RCC 7860 (cell line): ENCODE results near the gene OGDH.
"Not testable (repeated sequence)": the region's sequence is repeated elsewhere in the genome, so short reads cannot be mapped to it uniquely, and the experiment has no call there.

Source experiments
- DNase-seq: peaks from one replicate; pipeline ENCODE4 v3.0.0-alpha.2; 2015; ENCODE audit warnings: low spot score
- FAIRE-seq: peaks from 2 replicates; lab custom pipeline; 2012; peaks lifted over from hg19 to GRCh38; lab: Jason Lieb, UNC

Gene OGDH

GRCh38 chr7:44732971-44733370 is 126.5 kb downstream of the OGDH start:
- FAIRE-seq, DNase-seq: not testable (repeated sequence)

DNA sequence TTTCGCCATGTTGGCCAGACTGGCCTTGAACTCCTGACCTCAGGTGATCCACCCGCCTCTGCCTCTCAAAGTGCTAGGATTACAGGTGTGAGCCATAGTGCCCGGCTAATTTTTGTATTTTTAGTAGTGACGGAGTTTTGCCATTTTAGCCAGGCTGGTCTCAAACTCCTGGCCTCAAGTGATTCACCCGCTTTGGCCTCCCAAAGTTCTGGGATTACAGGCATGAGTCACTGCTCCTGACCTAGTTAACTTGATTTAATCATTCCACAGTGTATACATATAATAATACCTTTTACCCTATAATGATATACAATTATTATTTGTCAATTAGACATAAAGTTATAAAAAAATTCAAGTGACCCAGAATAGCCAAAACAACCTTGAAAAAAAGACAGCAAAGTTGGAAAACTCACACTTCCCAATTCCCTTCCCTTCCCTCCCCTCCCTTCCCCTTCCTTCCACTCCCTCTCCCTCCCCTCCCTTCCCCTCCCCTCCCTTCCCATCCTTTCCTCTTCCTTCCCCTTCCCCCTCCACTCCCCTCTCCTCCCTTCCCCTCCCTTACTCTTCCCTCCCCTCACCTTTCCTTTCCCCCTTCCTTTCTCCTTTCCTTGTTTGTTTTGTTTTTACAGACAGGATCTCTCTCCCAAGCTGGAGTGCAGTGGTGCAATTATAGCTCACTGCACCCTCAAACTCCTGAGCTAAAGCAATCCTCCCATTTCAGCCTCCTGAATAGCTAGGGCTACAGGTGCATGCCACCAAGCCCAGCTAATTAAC is 127.5 kb downstream of the OGDH start:
- FAIRE-seq (peak; percentile 91), DNase-seq (peak; percentile 74)

DNA sequence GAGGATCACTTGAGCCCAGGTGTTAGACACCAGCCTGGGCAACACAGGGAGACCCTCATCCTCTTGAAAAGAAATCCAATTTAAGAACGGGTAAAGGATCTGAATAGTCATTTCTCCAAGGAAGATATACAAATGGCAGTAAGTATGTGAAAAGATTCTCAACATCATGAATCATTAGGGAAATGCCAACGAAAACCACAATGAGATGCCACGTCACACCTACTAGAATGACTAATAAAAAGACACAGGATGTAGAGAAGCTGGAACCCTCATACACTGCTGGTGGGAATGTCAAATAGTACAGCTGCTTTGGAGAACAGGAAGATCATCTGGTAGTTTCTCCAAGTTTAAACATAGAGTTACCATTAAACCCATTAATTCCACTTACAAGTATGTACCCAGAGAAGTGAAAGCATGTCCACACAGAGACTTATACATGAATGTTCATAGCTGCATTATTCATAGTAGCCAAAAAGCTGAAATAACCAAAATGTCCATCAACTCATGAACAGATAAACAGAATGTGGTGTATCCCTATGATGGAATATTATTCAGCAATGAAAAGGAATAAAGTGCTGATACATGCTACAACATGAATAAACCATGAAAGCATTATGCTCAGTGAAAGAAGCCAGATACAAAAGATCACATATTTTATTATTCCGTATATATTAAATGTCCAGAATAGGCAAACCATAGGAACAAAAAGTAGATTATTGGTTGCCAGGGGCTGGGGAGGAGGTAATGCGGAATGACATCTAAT is 129.2 kb downstream of the OGDH start:
- DNase-seq: peak; percentile 99
- FAIRE-seq: peak; percentile 99

GRCh38 chr7:44736896-44737295 is 130.5 kb downstream of the OGDH start:
- FAIRE-seq: no peak

GRCh38 chr7:44738051-44738723 is 131.8 kb downstream of the OGDH start:
- DNase-seq: peak; percentile 16
- no peak for FAIRE-seq

More at GRCh38 chr7:44736896-44737295, 130.5 kb downstream of the OGDH start:
- no peak for DNase-seq

GRCh38 chr7:44738876-44739665 is 132.6 kb downstream of the OGDH start:
- DNase-seq: no peak
- no peak for FAIRE-seq

GRCh38 chr7:44740055-44740454 is 133.6 kb downstream of the OGDH start:
- FAIRE-seq: no peak
- no peak for DNase-seq

DNA sequence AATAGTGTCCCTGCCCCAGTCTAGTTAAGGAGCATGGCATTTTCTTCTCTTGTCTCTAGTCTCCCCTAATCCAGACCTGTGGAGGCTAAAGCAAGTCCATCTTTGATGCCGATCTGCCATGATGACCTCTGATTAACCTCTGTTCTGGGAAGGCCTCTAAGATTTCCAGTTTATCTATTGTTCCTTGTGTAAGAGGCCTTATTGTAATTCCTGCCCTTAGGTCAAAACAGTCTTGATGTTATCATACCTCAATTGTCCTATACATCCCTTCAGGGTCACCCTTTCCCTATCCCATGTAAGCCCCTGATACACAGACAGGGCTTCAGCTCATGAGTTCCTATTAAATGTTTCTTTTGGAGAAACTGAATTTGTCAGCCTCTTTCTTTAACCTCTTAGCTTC is 137.3 kb downstream of the OGDH start:
- no peak for DNase-seq

DNA sequence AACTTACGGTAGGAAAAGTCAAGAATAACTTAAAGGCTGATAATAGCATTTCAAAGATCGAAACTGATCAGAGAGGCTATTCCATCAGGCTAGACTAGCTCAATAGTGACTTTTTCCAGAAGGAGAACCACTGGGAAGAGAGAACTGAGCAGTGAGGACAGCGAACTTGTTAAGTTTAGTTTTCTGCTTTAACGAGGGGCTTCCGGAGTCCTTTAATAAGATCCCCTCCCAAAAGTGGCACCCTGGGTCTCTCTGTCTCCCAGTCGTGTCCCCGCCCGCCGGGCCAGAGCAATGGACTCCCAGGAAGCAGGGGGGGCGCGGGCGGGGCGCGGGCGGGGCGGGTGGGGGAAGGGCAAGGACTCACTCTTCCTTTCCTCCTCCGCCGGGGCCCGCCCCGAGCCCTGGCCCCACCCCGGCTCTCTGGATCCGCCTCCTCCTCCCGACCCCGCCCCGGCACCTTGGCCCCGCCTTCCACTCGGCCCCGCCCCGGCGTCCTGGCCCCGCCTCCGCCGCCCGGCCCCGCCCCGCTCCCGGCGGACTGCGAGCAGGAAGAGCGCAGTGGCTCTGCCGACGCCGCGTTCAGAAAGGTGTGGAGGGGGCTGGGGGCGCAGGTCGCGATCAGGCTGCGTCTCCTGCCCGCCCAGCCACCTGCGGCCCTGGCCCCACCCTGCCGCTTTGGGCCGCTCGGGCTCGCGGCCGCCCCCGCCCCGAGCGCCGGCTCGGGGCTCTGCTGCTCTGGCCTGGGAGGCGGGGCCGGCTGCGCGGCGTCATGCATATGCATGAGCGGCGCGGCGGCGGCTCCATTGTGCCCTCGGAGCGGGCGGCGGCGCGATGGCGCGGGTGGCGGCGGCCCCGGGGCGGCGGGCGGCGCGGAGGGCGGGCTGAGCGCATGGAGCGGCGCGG is 141.9 kb downstream of the OGDH start, which contains the start of gene ZMIZ2:
ZMIZ2 (plus strand) TSS at position 803 of the 903 bp plus-strand sequence. CDS start 7,403 bp downstream, outside the sequence.
- peak; percentile 75 for DNase-seq
- FAIRE-seq: no peak

More for the DNA sequence above, 137.3 kb downstream of the OGDH start:
- FAIRE-seq: no peak

GRCh38 chr7:44748948-44749731 is 142.7 kb downstream of the OGDH start:
- no peak for DNase-seq

DNA sequence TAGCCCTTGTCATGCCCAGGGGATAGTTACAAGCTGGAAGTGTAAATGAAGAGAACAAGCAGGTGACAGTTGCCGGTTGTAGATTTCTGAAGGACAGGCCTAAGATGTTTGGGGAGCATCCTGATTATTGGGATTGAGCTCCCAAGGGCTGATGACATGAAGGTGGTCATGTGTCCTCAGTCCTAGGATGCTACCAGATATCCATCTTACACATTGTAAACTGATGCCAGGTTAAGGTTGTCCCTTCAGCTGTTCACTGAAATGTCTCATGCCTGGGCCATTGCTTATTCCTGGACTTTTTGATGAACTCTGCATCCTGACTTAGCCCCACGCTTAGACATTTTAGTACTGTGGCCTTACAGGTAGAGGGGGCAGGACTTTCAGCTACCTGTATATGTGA is 143.6 kb downstream of the OGDH start:
- DNase-seq (no peak), FAIRE-seq (no peak)

More at GRCh38 chr7:44748948-44749731, 142.7 kb downstream of the OGDH start:
- no peak for FAIRE-seq

GRCh38 chr7:44750424-44750823 is 144.0 kb downstream of the OGDH start:
- DNase-seq: no peak
- FAIRE-seq: no peak

GRCh38 chr7:44750921-44751571 is 144.6 kb downstream of the OGDH start:
- DNase-seq (peak; percentile 71), FAIRE-seq (peak; percentile 43)

GRCh38 chr7:44752822-44753221 is 146.4 kb downstream of the OGDH start:
- DNase-seq (no peak), FAIRE-seq (no peak)

GRCh38 chr7:44754802-44755697 is 148.6 kb downstream of the OGDH start:
- DNase-seq (no peak), FAIRE-seq (no peak)

DNA sequence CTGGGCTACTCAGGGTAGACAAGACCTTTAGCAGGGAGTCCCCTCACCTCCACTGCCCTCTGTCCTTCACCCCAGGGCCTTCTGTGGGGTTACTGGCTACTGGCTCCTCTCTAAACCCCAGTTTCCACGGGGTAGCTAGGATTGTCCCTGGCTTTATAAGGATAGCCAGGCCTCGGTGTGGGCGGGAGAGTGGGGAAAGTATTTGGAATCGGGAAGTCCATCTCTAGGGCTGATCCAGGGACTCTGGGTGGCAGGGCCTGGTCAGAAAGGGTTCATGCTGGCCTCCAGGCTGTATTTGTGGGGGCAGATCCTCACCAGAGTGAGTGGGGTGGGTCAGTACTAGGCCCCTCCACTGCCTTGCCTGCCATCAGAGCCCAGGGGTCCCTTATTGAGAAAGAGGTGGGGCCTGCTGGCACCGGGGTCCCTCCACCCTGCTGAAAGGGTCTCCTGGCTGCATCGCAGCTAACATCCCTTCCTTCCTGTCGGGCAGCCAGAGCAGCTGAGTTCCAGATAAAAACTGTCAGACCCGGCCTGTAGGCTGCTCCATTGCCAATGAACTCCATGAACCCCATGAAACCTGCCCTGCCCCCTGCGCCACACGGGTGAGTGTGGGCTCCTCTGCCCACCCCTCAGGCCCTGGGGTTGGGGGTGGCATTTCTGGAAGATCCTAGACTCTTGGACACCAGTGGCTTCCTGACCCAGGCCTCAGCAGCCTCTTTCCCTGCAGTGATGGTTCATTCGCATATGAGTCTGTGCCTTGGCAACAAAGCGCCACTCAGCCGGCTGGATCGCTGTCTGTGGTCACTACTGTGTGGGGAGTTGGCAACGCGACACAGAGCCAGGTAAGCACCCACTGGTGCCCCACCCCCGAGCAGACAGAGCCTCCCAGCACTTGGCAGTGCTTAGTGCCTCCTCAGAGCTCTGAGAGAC is 149.5 kb downstream of the OGDH start:
- FAIRE-seq: no peak
- DNase-seq: no peak
